ENCODE results near the gene F12.

- no peak for TF ChIP-seq ELF4 (IDR thresholded peaks at IDR 0.05)
- no peak for TF ChIP-seq BHLHE40 (IDR thresholded peaks at IDR 0.05; ENCODE audit: borderline replicate concordance)
- no peak for TF ChIP-seq L3MBTL2 (conservative IDR thresholded peaks at IDR 0.05)
- TF ChIP-seq SUZ12 (IDR thresholded peaks at IDR 0.05): no peak
- no peak for TF ChIP-seq FOXM1 (IDR thresholded peaks at IDR 0.05; ENCODE audit: borderline replicate concordance)
Measured at GRCh38 chr5:177393990-177394389, 15.4 kb downstream of the F12 start.
